Adrenal gland (tissue), 12 donors: ENCODE data around the gene CNTN5. TPM values are rescaled to one million over a fixed set of nuclear protein-coding genes. Genes with fewer than 3 reads are reported as not detected.

Experiments
- DNase-seq, 7 donors: peaks; one replicate each; pipeline ENCODE4 v3.0.0-alpha.2; 2019 to 2020
- H3K27ac ChIP-seq, 5 donors: fragments of 200-600 bp; sonication (generic) in 4 of 5; 1 replicate in 3 of 5; 2 replicates in 2 of 5; pipeline versions ENCODE4 v1.5.1 to v1.8.0; 2016 to 2020; ENCODE audit warnings: mild to moderate bottlenecking in 1 of 5
- H3K27me3 ChIP-seq: fragments of 200-600 bp; 2 replicates; pipeline ENCODE4 v1.8.0; 2021
- H3K36me3 ChIP-seq, 2 donors: fragments of 200-600 bp; replicated peaks in 1 of 2; 1 replicate in 1 of 2; 2 replicates in 1 of 2; pipeline versions ENCODE4 v1.5.1 to v1.8.0; 2018 to 2022
- H3K4me1 ChIP-seq, 2 donors: fragments of 200-600 bp; replicated peaks in 1 of 2; 1 replicate in 1 of 2; 2 replicates in 1 of 2; pipeline versions ENCODE4 v1.5.1 to v1.8.0; 2018 to 2021
- H3K4me3 ChIP-seq, 4 donors: fragments of 200-600 bp; sonication (generic) in 3 of 4; one replicate each; pipeline ENCODE4 v1.5.1; 2016 to 2018
- H3K9me3 ChIP-seq, 3 donors: fragments of 200-600 bp; sonication (generic) in 1 of 3; replicated peaks in 1 of 3; 1 replicate in 2 of 3; 2 replicates in 1 of 3; pipeline versions ENCODE4 v1.5.1 to v1.8.0; 2016 to 2021
- CTCF ChIP-seq, 6 experiments: fragments of 450-650 bp in 4 of 6; fragments of 200-600 bp in 2 of 6; sonication (generic) in 1 of 6; IDR thresholded peaks; 1 replicate in 5 of 6; 2 replicates in 1 of 6; pipeline versions ENCODE4 v1.5.1 to v1.8.0; 2016 to 2021; ENCODE audit warnings: antibody characterized with exemption in 6 of 6, mild to moderate bottlenecking in 2 of 6, moderate library complexity in 1 of 6
- POLR2A ChIP-seq, 2 donors: fragments of 450-650 bp; IDR thresholded peaks; one replicate each; pipeline ENCODE4 v1.6.1; 2017; ENCODE audit warnings: antibody characterized with exemption in 2 of 2, mild to moderate bottlenecking in 2 of 2, moderate library complexity in 1 of 2
- WGBS, 4 donors: extraction: QIAGEN DNeasy Blood & Tissue Kit in 2 of 4; methylation state at CpG; one replicate each; pipeline versions ENCODE4 v1.1.5 to v1.1.7; 2013 to 2017; 5-methylcytosine and 5-hydroxymethylcytosine counted together
- intact Hi-C, 2 donors: fragments of 100-400 bp; cut with DNase I; formaldehyde crosslinking; loops; one replicate each; pipeline versions ENCODE4 v1.14.1 to v1.15.0; 2022 to 2023
- polyA plus RNA-seq, 3 donors: library from polyadenylated mRNA; stranded (reverse); fragments of 200-250 nt in 2 of 3; fragments of 350-450 nt in 1 of 3; fragmentation: Illumina TruSeq in 1 of 3; extraction: RNeasy Lipid Tissue Mini Kit (QIAGEN cat#74804) in 1 of 3; gene quantifications; one replicate each; pipeline ENCODE4 v1.2.3, GENCODE V29; 2013 to 2014
- total RNA-seq, 9 donors: library from RNA; depleted of rRNA in 4 of 9; stranded (reverse); fragments of >200 nt in 4 of 9; fragments of 120-200 nt in 1 of 9; fragmentation: NEBNext Ultra II Directional in 1 of 9; extraction: Animal tissue kit (Norgen Biotek cat#: 25700) in 1 of 9; gene quantifications; one replicate each; pipeline versions ENCODE4 v1.1.0 to v1.2.4, GENCODE V29; 2013 to 2023
- donor health status: healthy with polysubstance abuse.
- donor health status: Bipolar disorder and iron deficiency.
- donor health status: DM: yes; HTN: yes; CAD: no.
- donor health status: DM: no; HTN: no; CAD: no.
- donor health status: DM: no; HTN: no; CAD: no.
- donor health status: DM: yes; HTN: yes; CAD: no.

CNTN5 gene
- total and polyA plus RNA-seq, 12 donors, result 0.07 to 107 (median 0.30) TPM; not detected in 8

GRCh38 chr11:99271527-99271926 is 250.8 kb downstream of the CNTN5 start:
- intact Hi-C loops, result no loop called here
- Histone ChIP-seq H3K4me1 (no peaks in the 10 kb centered on the region), H3K4me3 (no peak overlapping the region), H3K36me3 (no peaks in the 10 kb centered on the region), H3K9me3 (no peaks in the 10 kb centered on the region), H3K27me3 (no peaks in the 10 kb centered on the region), H3K27ac (no peak overlapping the region)
- DNase-seq, result no peak
- 75 to 92% (median 86%) methylated on average over 5 of the region's 5 CpGs for WGBS, 4 donors
- TF ChIP-seq POLR2A (IDR thresholded peaks at IDR 0.05), result no peak
- TF ChIP-seq CTCF (IDR thresholded peaks at IDR 0.05), result no peak

GRCh38 chr11:99275521-99275920 is 254.8 kb downstream of the CNTN5 start:
- no peak overlapping the region for H3K4me3 ChIP-seq
- TF ChIP-seq CTCF (IDR thresholded peaks at IDR 0.05) (no peak), POLR2A (IDR thresholded peaks at IDR 0.05) (no peak)
- DNase-seq, result no peak
- no peaks in the 10 kb centered on the region for H3K4me1 ChIP-seq
- no peaks in the 10 kb centered on the region for H3K27me3 ChIP-seq
- H3K36me3 ChIP-seq, result no peaks in the 10 kb centered on the region
- intact Hi-C loops, result no loop called here
- WGBS, 4 donors, result 76 to 81% (median 79%) methylated on average over 2 of the region's 2 CpGs
- no peak overlapping the region for H3K27ac ChIP-seq
- no peaks in the 10 kb centered on the region for H3K9me3 ChIP-seq

GRCh38 chr11:99277281-99277680 is 256.5 kb downstream of the CNTN5 start:
- Histone ChIP-seq H3K4me1 (no peaks in the 10 kb centered on the region), H3K27me3 (no peaks in the 10 kb centered on the region), H3K4me3 (no peak overlapping the region), H3K27ac (no peak overlapping the region), H3K9me3 (no peaks in the 10 kb centered on the region), H3K36me3 (no peaks in the 10 kb centered on the region)
- intact Hi-C loops, result no loop called here
- TF ChIP-seq POLR2A (IDR thresholded peaks at IDR 0.05), result no peak
- TF ChIP-seq CTCF (IDR thresholded peaks at IDR 0.05), result no peak
- 42 to 60% (median 46%) methylated on average over 1 of the region's 1 CpG for WGBS, 4 donors
- DNase-seq, result no peak

DNA sequence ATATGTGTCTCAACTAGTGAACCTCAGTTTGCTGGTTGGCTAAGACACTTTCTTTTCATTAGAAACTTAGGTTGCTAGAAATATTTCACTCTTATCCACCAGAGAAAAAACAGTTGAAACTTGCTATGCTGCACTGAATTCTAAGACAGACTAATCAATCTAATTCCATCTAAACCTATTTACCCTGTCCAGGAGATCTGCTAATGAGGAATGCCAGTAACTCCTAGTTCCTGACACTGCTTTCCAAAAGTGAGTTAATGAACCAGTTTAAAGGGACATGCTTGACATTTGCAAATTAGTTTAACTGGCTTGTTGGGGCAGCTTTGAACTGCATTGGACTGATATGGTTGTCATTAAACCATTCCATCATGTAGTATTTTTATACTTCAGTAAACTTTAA is 258.5 kb downstream of the CNTN5 start:
- intact Hi-C loops, result no loop called here
- H3K4me1 ChIP-seq, result no peaks in the 10 kb centered on the region
- H3K9me3 ChIP-seq, result no peaks in the 10 kb centered on the region
- DNase-seq, result no peak
- no peaks in the 10 kb centered on the region for H3K36me3 ChIP-seq
- no peaks in the 10 kb centered on the region for H3K27me3 ChIP-seq
- no peak overlapping the region for H3K27ac ChIP-seq
- no peak overlapping the region for H3K4me3 ChIP-seq
- TF ChIP-seq CTCF (IDR thresholded peaks at IDR 0.05) (no peak), POLR2A (IDR thresholded peaks at IDR 0.05) (no peak)
